ENCODE measurements around the gene KLB. TPM values are rescaled to one million over a fixed set of nuclear protein-coding genes. Genes with fewer than 3 reads are reported as not detected.
"Not testable (repeated sequence)": the region's sequence is repeated elsewhere in the genome, so short reads cannot be mapped to it uniquely, and the experiment has no call there.

Gene KLB
- total RNA-seq (not detected), polyA plus RNA-seq (under 1 TPM in 1 of 2 donors, not detected in 1; 0.06 TPM)

GRCh38 chr4:39406763-39407583 is at the start of gene KLB:
Gene KLB (plus strand): TSS chr4:39406930. CDS start chr4:39406950, 20 bp downstream.
- H3K27ac Mint-ChIP-seq, result no peak within 1 kb of the TSS
- H3K4me3 Mint-ChIP-seq, result no peak within 1 kb of the TSS
- intact Hi-C loops (cut with micrococcal nuclease), result no loop called here
- POLR2A ChIA-PET (ENCODE audit: partially characterized antibody), result no interaction called here
- no peak for DNase-seq
- Histone ChIP-seq H3K4me3 (ENCODE audit: low read length in 2 of 2) (no peak within 1 kb of the TSS), H3K9me3 (ENCODE audit: control insufficient read depth in 1 of 2, low read length in 2 of 2) (no peaks in the 10 kb centered on the region), H3K27ac (ENCODE audit: low read depth, low read length) (no peak within 1 kb of the TSS), H3K27me3 (ENCODE audit: insufficient read depth, low read length) (no peaks in the 10 kb centered on the region), H3K36me3 (ENCODE audit: insufficient read depth, low read length) (no peaks in the 10 kb centered on the region), H3K4me1 (ENCODE audit: insufficient read depth, low read length) (no peaks in the 10 kb centered on the region)
- H3K27me3 Mint-ChIP-seq, result peaks cover 0 to 1% of the 10 kb centered on the region in 2 donors
- no peaks in the 10 kb centered on the region for H3K36me3 Mint-ChIP-seq
- no peaks in the 10 kb centered on the region for H3K4me1 Mint-ChIP-seq
- H3K9me3 Mint-ChIP-seq, result no peaks in the 10 kb centered on the region
- CTCF ChIA-PET (ENCODE audit: partially characterized antibody), result interaction anchor here (1.8 kb wide), 1 partner anchor 10 kb away, joined by 5 read pairs; no protein-coding TSS in a partner anchor

DNA sequence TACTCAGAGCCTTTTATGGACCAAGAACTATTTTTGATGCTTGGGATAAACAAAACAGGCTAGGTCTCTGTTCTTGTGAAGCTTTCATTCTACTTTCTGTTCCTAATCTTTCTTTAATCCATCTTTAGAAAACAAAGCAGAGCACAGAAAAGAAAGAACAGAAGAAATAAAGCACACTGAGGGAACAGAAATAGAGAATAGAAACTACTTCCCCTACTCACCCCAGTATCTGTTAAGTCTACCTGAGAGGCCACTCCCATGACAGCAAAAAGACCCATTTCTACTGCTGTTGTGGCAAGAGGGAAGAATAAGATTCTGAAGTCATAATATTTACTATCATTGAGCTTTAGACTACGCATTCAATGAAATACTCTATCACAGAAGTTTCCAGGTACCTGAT is 49.7 kb upstream of the KLB start:
- ChIA-PET CTCF (ENCODE audit: partially characterized antibody) (interaction anchor here (1.6 kb wide), 1 partner anchor 10 kb away, joined by 6 read pairs; the partner anchor contains the start of gene RFC1), POLR2A (ENCODE audit: partially characterized antibody) (interaction anchor here (1.7 kb wide), 1 partner anchor 9 kb away, joined by 14 read pairs; the partner anchor contains the start of gene RFC1)
- Histone ChIP-seq H3K9me3 (ENCODE audit: control insufficient read depth in 1 of 2, low read length in 2 of 2) (no peaks in the 10 kb centered on the region), H3K27me3 (ENCODE audit: insufficient read depth, low read length) (no peaks in the 10 kb centered on the region), H3K36me3 (ENCODE audit: insufficient read depth, low read length) (no peaks in the 10 kb centered on the region), H3K27ac (ENCODE audit: low read depth, low read length) (peak overlapping the region; percentile 3), H3K4me3 (ENCODE audit: low read length in 2 of 2) (no peak overlapping the region), H3K4me1 (ENCODE audit: insufficient read depth, low read length) (peaks cover 53% of the 10 kb centered on the region)
- Mint-ChIP-seq H3K9me3 (no peaks in the 10 kb centered on the region), H3K4me1 (peaks cover 38 to 67% (median 53%) of the 10 kb centered on the region in 4 donors), H3K4me3 (peak overlapping the region in 3 of 8 donors; percentile 24 to 75 (median 59)), H3K36me3 (peaks cover 0 to 10% of the 10 kb centered on the region in 2 donors), H3K27me3 (no peaks in the 10 kb centered on the region), H3K27ac (peak overlapping the region; percentile 76 to 91 (median 87))
- intact Hi-C loops (cut with micrococcal nuclease), result loop anchor here (10.0 kb wide), 2 partner anchors 618 to 838 kb away; partner anchors contain the start of genes PDS5A and RHOH
- no peak for DNase-seq

DNA sequence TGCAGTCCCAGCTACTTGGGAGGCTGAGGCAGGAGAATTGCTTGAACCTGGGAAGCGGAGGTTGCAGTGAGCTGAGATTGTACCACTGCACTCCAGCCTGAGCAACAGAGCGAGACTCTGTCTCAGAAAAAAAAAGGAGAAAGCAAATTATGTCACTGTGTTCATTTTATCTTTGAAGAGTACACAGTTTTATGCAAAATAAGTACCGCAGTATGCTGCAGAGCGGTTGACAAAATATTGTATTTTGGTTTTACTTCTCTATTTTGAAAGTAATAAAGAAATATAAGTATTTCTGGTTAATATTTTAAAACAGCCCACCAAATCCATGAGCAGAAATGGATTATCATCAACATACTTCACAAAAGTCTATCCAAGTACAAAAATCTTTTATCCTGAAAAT is 46.1 kb upstream of the KLB start:
- CTCF ChIA-PET (ENCODE audit: partially characterized antibody); intact Hi-C loops (cut with micrococcal nuclease); DNase-seq; H3K9me3 ChIP-seq (ENCODE audit: control insufficient read depth in 1 of 2, low read length in 2 of 2); H3K4me3 ChIP-seq (ENCODE audit: low read length in 2 of 2); H3K4me3 Mint-ChIP-seq; H3K36me3 Mint-ChIP-seq; H3K9me3 Mint-ChIP-seq; H3K27me3 Mint-ChIP-seq; H3K36me3 ChIP-seq (ENCODE audit: insufficient read depth, low read length); POLR2A ChIA-PET (ENCODE audit: partially characterized antibody); H3K27ac ChIP-seq (ENCODE audit: low read depth, low read length); H3K27me3 ChIP-seq (ENCODE audit: insufficient read depth, low read length); H3K27ac Mint-ChIP-seq: not testable (repeated sequence)
- peaks cover 53% of the 10 kb centered on the region for H3K4me1 ChIP-seq (ENCODE audit: insufficient read depth, low read length)
- H3K4me1 Mint-ChIP-seq, result peaks cover 34 to 58% (median 46%) of the 10 kb centered on the region in 4 donors

- H3K9me3 Mint-ChIP-seq, result peaks cover 0 to 3% (median 0%) of the 10 kb centered on the region in 8 donors
- intact Hi-C loops (cut with micrococcal nuclease), result no loop called here
- Histone ChIP-seq H3K4me3 (ENCODE audit: low read length in 2 of 2) (no peak overlapping the region), H3K27me3 (ENCODE audit: insufficient read depth, low read length) (no peaks in the 10 kb centered on the region), H3K4me1 (ENCODE audit: insufficient read depth, low read length) (peaks cover 39% of the 10 kb centered on the region), H3K27ac (ENCODE audit: low read depth, low read length) (no peak overlapping the region), H3K36me3 (ENCODE audit: insufficient read depth, low read length) (no peaks in the 10 kb centered on the region), H3K9me3 (ENCODE audit: control insufficient read depth in 1 of 2, low read length in 2 of 2) (no peaks in the 10 kb centered on the region)
- no peaks in the 10 kb centered on the region for H3K27me3 Mint-ChIP-seq
- ChIA-PET CTCF (ENCODE audit: partially characterized antibody) (no interaction called here), POLR2A (ENCODE audit: partially characterized antibody) (interaction anchor here (1.0 kb wide), 1 partner anchor 9 kb away, joined by 3 read pairs; no protein-coding TSS in a partner anchor)
- peak overlapping the region in 5 of 7 donors; percentile 11 to 76 (median 43) for H3K27ac Mint-ChIP-seq
- peak overlapping the region in 4 of 8 donors; percentile 0 to 47 (median 10) for H3K4me3 Mint-ChIP-seq
- no peak for DNase-seq
- peaks cover 0 to 7% of the 10 kb centered on the region in 2 donors for H3K36me3 Mint-ChIP-seq
- peaks cover 28 to 58% (median 39%) of the 10 kb centered on the region in 4 donors for H3K4me1 Mint-ChIP-seq
Observed at GRCh38 chr4:39362827-39363226, 43.9 kb upstream of the KLB start.

DNA sequence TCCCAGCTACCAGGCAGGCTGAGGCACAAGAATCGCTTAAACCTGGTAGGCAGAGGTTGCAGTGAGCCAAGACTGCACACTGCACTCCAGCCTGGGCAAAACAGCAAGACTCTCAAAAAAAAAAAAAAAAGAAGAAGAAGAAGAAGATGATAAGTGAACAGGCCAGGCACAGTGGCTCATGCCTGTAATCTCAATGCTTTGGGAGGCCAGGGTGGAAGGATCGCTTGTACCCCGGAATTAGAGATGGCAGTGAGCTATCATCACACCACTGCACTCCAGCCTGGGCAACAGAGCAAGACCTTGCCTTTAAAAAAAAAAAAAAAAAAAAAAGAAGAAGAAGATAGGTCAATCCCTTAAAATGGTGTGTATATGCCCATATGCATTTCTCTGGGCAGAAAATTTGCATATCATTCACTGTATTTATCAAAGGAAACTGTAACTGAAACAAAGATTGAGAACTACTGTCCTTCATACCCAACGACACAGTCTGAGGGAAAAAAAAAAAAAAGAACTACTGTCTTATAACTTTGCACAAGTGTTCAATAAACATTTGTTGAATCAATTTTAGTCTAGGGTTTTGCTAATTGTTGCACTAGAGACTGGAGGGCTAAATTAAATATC is 42.8 kb upstream of the KLB start:
- Histone ChIP-seq H3K36me3 (ENCODE audit: insufficient read depth, low read length) (no peaks in the 10 kb centered on the region), H3K27ac (ENCODE audit: low read depth, low read length) (no peak overlapping the region), H3K27me3 (ENCODE audit: insufficient read depth, low read length) (no peaks in the 10 kb centered on the region), H3K4me1 (ENCODE audit: insufficient read depth, low read length) (peaks cover 38% of the 10 kb centered on the region), H3K4me3 (ENCODE audit: low read length in 2 of 2) (no peak overlapping the region), H3K9me3 (ENCODE audit: control insufficient read depth in 1 of 2, low read length in 2 of 2) (no peaks in the 10 kb centered on the region)
- peak overlapping the region in 6 of 8 donors; percentile 12 to 81 (median 44) for H3K4me3 Mint-ChIP-seq
- peaks cover 24 to 49% (median 33%) of the 10 kb centered on the region in 4 donors for H3K4me1 Mint-ChIP-seq
- ChIA-PET POLR2A (ENCODE audit: partially characterized antibody) (interaction anchor here (0.5 to 4.9 kb wide), 6 partner anchors 7 to 274 kb away, joined by 3 to 52 read pairs (median 10); partner anchors contain the start of genes LIAS, RPL9 and SMIM14), CTCF (ENCODE audit: partially characterized antibody) (interaction anchor here (0.7 to 1.5 kb wide), 5 partner anchors 9 to 22 kb away, joined by 3 to 5 read pairs (median 3); no protein-coding TSS in a partner anchor)
- H3K27me3 Mint-ChIP-seq, result no peaks in the 10 kb centered on the region
- DNase-seq, result no peak
- peak overlapping the region in 6 of 7 donors; percentile 42 to 77 (median 63) for H3K27ac Mint-ChIP-seq
- H3K9me3 Mint-ChIP-seq, result peaks cover 0 to 3% (median 0%) of the 10 kb centered on the region in 8 donors
- peaks cover 0 to 7% of the 10 kb centered on the region in 2 donors for H3K36me3 Mint-ChIP-seq
- intact Hi-C loops (cut with micrococcal nuclease), result no loop called here

- peak in 1 of 5 donors; percentile 6 for DNase-seq
- H3K4me1 ChIP-seq (ENCODE audit: insufficient read depth, low read length), result peaks cover 38% of the 10 kb centered on the region
- peaks cover 0 to 3% (median 0%) of the 10 kb centered on the region in 8 donors for H3K9me3 Mint-ChIP-seq
- H3K27ac Mint-ChIP-seq, result peak overlapping the region; percentile 90 to 97 (median 94)
- H3K4me3 Mint-ChIP-seq, result peak overlapping the region; percentile 90 to 96 (median 93)
- no peaks in the 10 kb centered on the region for H3K27me3 ChIP-seq (ENCODE audit: insufficient read depth, low read length)
- CTCF ChIA-PET (ENCODE audit: partially characterized antibody), result interaction anchor here (1.0 to 2.4 kb wide), 5 partner anchors 12 to 81 kb away, joined by 3 to 7 read pairs (median 4); no protein-coding TSS in a partner anchor
- peak overlapping the region; percentile 85 for H3K4me3 ChIP-seq (ENCODE audit: low read length in 2 of 2)
- intact Hi-C loops (cut with micrococcal nuclease), result loop anchor here (5.0 kb wide), 2 partner anchors 183 to 1678 kb away; partner anchors contain the start of genes RELL1 and WDR19
- peaks cover 0 to 7% of the 10 kb centered on the region in 2 donors for H3K36me3 Mint-ChIP-seq
- H3K27ac ChIP-seq (ENCODE audit: low read depth, low read length), result peak overlapping the region; percentile 83
- POLR2A ChIA-PET (ENCODE audit: partially characterized antibody), result interaction anchor here (0.8 to 4.9 kb wide), 7 partner anchors 8 to 273 kb away, joined by 3 to 52 read pairs (median 7); partner anchors contain the start of genes LIAS, RPL9, SMIM14 and UGDH
- no peaks in the 10 kb centered on the region for H3K36me3 ChIP-seq (ENCODE audit: insufficient read depth, low read length)
- peaks cover 22 to 44% (median 29%) of the 10 kb centered on the region in 4 donors for H3K4me1 Mint-ChIP-seq
- H3K9me3 ChIP-seq (ENCODE audit: control insufficient read depth in 1 of 2, low read length in 2 of 2), result no peaks in the 10 kb centered on the region
- H3K27me3 Mint-ChIP-seq, result no peaks in the 10 kb centered on the region
Observed at GRCh38 chr4:39365360-39365759, 41.4 kb upstream of the KLB start.

Measured in CD4-positive, alpha-beta memory T cell (primary cell).